HG02840 (cell line): ENCODE measurements around the gene PAFAH1B2.

ENCODE experiments used
- ATAC-seq: cut with Tn5 transposase; IDR thresholded peaks from one replicate; pipeline ENCODE4 v1.9.1; 2021; ENCODE audit warnings: mild to moderate bottlenecking, moderate library complexity, moderate number of reproducible peaks; ENCODE audit not compliant: unreplicated experiment, low FRiP score

Gene PAFAH1B2

DNA sequence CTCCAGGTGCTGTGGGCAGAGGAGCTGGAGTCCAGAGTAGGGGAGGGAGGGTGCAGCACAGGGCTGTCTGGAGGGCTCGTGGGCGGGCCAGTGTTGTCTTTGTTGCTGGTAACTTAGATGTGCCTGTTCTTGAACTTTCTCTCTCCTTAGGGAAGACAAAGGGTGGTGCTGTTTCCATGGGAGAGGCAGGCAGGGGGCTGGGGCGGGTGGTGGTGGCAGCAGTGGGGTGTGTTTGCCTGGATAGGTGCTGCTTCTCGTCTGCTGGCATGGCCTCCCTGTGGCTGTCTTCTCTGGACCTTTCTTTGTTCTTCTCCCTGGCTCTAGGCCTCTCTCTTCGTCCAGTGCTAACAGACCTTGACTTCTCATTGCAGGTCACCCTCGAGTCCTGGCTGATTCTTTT is 42.9 kb downstream of the PAFAH1B2 start:
- ATAC-seq, result no peak

DNA sequence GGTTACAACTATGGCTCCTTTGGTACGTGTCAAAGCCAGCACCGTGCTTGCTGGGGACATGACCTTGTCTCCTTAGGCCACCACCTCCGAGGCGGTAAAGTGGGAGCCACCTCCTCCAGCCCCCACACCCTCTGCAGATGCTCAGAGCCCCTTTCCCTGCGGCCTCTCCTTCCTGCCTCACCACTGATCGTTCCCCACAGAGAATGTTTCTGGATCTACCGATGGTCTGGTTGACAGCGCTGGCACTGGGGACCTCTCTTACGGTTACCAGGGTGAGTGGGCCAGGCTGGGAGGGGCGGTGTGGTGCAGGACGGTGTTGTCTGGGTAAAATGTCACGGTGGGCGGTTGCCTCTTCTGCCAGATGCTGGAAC is 43.3 kb downstream of the PAFAH1B2 start:
- ATAC-seq, result no peak

DNA sequence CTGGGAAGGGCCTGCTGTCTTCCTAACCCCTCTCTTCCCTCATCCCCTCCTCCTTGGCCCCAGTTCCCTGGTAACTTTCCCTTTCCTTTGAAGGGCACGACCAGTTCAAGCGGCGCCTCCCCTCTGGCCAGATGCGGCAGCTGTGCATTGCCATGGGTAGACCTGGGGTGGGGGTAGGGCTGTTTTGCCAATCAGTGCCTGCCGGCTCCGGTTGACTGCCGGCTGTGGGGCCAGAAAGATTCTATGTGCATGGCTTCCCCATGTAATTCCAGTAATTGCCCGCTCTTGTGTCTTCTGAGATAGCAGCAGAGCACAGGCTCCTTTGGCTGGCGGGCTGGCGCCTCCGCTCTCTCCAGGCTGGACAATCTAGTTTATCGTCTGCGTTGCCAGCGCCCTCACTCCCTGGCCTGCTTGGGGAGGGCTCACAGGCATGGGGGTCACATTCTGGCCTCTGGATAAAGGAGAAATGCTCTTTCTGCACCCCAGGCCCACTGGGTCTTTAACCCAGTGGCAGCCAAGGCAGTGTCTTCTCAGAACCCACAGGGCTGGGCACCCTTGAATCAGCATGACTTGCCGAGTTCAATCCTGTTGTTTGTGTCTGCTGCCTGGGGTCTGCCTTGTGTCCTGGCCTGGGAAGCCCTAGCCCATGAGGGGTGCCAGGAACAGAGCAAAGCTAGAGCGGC is 43.9 kb downstream of the PAFAH1B2 start:
- no peak for ATAC-seq

DNA sequence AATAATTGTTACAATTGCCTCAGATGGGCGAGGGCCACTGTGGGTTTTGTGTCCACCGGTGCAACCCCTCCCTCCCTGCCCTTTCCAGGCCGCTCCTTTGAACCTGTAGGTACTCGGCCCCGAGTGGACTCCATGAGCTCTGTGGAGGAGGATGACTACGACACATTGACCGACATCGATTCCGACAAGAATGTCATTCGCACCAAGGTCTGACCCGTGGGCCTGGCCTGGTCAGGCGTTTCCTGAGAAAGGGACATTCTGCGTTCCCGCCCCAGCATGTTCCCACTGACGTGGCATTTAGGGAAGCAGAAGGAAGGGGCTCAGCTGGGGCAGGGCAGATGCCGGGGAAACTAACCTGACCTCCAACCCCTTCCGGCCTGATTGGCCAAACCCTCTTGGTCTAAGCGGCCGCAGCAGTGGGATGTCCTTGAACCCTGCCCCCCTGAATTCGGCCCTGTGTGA is 44.6 kb downstream of the PAFAH1B2 start:
- ATAC-seq, result no peak

DNA sequence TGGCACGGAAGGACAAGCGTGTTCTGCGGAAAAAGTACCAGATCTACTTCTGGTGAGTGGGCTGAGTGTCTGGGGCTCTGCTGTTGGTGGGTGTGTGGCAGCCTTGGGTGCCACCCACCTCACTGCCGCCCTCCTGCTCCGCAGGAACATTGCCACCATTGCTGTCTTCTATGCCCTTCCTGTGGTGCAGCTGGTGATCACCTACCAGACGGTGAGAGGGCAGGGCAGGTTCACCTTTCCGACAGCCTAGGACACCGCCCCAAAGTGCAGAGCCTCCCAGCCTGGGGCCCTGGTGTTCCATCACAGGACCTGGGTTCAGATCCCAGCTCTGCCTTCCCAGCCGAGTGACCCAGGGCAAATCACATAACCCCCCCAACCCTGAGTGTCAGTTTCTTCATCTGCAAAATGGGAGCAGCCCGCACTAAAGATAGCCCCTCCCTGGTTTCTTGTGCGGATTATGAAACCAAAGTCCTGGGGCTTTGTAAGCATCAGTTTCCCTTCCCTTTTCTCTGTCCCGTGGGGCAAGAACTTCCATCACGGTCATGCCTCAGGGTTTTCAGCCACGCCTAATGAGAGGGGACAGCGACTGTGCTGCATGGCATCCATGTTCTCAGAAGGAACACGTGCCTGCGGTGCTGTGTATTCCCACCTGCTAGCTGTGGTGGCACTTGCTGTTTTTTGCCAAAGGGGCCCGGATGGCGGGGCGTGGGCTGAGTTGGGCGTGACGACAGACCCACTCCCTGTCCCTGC is 45.3 kb downstream of the PAFAH1B2 start:
- peak; percentile 52 for ATAC-seq

DNA sequence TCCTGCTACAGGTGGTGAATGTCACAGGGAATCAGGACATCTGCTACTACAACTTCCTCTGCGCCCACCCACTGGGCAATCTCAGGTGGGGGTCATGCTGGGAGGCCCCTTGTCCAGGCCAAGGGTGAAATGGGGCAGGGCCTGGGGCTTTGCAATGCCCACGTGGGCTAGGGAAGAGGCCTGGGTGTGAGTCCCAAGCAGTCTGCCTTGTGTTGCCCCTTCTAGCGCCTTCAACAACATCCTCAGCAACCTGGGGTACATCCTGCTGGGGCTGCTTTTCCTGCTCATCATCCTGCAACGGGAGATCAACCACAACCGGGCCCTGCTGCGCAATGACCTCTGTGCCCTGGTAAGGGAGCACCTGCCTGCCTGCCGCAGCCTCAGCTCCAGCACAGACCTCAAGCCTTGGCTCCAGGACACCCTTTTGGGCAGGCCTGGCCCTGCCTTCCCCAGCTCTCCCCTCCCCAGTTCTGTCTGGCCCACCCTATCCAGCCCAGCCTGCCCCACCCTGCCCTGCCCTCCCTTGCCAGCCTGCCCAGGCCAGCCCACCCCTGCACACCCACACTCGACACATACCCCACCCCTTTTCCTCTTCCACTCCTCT is 46.0 kb downstream of the PAFAH1B2 start:
- ATAC-seq, result no peak

DNA sequence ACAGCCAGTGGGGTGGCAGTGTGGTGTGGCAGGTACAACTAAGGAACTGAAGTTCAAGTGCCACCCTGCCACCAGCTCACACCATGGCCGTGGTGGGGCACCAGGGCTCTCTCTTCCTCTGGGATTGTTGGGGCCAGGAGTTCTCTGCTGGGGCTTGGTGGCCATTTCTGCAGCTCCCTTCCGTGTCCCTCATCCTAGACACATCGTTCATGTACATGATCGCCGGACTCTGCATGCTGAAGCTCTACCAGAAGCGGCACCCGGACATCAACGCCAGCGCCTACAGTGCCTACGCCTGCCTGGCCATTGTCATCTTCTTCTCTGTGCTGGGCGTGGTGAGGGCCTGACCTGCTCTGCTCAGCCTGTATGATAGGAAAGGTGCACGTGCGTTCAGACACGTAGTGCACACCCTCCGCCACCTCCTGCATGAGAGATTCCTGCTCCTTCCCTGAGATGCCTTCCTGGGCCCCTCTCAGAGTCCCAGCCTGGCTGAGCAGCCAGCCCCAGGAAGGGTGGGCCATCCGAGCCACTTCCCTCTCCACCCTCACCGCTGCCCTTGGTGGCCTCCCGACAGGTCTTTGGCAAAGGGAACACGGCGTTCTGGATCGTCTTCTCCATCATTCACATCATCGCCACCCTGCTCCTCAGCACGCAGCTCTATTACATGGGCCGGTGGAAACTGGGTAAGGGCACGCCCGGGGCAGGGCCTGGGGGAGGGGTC is 47.8 kb downstream of the PAFAH1B2 start:
- no peak for ATAC-seq

DNA sequence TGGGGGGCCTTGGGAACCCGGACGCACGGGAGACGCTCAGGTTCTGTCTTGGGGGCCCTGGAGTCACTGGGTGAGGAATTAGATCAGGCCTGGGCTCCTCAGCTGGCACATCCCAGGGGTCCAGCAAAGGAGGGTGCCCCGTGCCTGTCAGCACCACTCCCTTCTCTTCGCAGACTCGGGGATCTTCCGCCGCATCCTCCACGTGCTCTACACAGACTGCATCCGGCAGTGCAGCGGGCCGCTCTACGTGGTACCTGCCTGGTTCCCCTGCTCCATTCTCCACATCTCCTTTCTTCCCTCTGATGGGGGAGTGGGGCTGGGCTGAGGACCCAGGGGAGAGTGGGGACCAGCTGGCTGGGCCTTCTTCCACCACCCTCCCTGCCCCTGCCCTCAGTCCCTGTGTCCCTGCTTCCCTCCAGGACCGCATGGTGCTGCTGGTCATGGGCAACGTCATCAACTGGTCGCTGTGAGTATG is 48.4 kb downstream of the PAFAH1B2 start:
- ATAC-seq, result no peak

DNA sequence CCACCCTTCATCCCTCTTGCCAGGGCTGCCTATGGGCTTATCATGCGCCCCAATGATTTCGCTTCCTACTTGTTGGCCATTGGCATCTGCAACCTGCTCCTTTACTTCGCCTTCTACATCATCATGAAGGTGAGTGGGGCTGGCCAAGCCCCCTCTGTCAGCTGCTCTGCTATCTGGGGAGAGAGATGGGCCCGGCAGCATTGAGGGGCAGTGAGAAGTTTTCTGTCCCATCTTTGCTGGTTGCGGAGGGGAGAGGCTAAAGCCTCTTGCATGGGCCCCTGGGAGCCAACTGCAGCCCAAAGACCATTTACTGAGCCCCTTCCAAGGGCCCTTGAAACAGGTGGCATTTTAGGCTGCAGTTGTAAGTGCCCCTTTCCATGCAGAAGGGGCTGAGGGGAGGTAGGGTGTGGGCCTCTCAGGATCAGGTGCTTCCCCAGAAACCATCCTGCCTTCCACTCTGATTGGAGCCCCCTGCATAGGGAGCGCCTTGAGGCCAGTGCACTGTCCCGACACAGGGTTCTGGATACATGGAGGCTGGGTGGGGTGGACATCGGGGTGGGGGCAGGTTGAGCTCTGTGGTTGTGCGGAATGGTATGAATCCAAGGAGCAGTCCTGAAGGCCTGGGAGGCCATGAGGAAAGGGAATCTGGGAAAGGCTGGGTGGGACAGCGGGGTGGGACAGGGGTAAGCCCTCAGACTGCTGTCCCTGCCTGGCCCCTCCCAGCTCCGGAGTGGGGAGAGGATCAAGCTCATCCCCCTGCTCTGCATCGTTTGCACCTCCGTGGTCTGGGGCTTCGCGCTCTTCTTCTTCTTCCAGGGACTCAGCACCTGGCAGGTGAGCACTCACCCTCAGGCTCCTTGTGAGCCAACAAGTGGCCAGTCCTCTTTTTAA is 49.3 kb downstream of the PAFAH1B2 start:
- ATAC-seq, result no peak

DNA sequence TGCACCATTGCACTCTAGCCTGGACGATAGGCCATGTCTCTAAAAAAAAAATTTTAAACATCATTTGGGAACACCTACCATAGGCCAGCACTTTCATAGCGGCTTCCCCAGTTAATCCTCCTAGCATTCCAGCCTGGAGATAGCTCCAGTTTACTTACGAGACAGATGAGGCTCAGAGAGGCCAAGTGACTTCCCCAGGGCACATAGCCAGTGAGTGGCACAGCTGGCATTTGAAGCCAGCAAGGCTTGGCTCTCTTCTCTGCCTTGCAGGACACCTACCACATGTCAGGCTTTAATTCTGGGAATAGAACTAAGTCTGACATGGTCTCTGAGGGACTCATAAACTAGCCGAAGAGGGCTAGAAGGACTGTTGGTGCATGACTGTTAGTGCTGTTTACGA is 50.2 kb downstream of the PAFAH1B2 start:
- ATAC-seq, result no peak

DNA sequence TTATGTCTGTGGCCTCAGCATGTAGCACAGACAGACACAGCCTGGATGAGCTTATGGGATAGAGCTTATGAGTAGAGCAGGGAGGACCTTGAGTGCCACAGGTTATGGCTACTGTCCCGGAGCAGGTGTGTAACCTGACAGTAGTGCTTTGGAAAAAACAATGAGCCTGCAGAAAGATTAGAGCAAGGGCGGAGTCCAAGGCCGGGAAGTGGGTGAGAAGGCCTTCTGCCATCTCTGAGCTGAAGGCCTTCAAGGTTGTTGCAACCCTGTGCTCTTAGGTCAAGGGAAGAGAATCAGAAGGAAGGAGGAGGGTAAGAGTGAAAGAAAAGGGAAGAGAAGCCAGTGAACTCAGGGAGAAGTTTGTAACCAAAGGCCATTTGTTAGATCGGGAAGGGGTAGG is 51.2 kb downstream of the PAFAH1B2 start:
- ATAC-seq, result no peak

DNA sequence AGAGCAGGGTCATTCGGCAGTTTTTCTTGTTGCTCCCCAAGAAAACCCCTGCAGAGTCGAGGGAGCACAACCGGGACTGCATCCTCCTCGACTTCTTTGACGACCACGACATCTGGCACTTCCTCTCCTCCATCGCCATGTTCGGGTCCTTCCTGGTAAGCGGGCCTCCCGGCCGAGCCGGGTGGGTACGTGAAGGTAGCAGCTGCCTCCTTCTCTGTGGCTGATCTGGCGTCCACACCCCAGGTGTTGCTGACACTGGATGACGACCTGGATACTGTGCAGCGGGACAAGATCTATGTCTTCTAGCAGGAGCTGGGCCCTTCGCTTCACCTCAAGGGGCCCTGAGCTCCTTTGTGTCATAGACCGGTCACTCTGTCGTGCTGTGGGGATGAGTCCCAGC is 51.7 kb downstream of the PAFAH1B2 start:
- ATAC-seq, result no peak

DNA sequence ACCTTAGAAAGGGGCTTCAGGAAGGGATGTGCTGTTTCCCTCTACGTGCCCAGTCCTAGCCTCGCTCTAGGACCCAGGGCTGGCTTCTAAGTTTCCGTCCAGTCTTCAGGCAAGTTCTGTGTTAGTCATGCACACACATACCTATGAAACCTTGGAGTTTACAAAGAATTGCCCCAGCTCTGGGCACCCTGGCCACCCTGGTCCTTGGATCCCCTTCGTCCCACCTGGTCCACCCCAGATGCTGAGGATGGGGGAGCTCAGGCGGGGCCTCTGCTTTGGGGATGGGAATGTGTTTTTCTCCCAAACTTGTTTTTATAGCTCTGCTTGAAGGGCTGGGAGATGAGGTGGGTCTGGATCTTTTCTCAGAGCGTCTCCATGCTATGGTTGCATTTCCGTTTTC is 52.9 kb downstream of the PAFAH1B2 start:
- no peak for ATAC-seq

DNA sequence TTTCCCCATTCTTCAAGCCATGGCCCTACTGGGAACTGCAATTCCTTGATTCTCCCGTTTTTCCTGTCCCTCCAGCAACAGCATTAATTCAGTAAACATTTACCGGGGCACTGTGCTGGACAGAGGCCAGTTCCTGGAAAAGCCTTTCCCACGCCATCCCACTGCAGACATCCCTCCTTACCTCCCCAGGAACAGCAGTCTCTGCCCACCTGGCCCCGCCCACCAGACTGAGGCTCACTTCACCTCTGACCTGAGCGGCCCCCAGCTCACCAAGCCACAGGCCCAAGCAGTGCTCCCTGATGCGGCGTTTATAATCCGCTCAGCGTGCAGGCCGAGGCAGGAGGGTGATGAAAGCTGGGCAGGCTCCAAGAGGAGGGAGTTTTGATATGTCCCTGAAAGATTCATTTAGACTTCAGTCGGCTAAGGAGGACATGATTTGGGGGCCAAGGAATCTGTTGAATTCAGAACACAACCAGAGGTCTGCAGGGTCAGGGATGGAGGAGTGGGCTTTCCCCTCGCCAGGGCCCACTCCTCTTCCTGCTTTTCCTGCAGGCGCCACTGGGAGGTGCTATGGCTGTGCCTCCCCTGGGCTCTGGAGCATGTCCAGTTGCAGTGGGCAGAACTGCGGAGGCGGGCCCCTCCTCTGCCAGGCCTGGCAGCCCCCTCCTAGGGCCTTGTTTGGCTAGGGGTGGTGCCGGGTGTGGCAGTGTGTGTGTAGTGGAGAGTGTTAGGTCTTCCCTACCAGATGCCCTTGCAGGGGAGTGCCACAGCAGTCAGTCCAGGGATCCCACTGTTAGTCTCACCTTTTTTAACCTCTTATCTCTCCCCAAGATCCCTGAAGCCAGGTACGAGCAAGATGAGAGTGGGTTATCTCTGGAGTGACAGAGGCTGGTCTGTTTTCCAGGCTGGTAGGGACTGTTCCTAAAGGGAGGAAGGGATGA is 53.7 kb downstream of the PAFAH1B2 start:
- no peak for ATAC-seq

DNA sequence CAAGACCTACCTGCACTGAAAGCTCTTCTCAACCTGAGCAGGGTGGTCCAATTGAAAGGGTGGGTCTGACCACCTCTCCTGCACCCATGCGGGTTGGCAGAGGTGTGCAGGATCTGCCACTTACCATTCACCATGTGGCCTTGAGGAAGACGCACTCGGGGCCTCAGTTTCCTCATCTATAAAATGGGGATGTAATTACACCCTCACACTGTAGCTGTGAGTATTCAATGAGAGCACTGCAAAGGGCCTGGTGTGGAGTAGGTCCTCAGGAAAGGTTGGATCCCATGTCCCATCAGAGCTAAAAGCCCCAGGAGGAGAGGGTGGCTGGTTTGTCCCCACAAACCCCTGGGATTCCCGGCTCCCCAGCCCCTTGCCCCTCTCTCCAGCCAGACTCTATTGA is 54.5 kb downstream of the PAFAH1B2 start:
- no peak for ATAC-seq

DNA sequence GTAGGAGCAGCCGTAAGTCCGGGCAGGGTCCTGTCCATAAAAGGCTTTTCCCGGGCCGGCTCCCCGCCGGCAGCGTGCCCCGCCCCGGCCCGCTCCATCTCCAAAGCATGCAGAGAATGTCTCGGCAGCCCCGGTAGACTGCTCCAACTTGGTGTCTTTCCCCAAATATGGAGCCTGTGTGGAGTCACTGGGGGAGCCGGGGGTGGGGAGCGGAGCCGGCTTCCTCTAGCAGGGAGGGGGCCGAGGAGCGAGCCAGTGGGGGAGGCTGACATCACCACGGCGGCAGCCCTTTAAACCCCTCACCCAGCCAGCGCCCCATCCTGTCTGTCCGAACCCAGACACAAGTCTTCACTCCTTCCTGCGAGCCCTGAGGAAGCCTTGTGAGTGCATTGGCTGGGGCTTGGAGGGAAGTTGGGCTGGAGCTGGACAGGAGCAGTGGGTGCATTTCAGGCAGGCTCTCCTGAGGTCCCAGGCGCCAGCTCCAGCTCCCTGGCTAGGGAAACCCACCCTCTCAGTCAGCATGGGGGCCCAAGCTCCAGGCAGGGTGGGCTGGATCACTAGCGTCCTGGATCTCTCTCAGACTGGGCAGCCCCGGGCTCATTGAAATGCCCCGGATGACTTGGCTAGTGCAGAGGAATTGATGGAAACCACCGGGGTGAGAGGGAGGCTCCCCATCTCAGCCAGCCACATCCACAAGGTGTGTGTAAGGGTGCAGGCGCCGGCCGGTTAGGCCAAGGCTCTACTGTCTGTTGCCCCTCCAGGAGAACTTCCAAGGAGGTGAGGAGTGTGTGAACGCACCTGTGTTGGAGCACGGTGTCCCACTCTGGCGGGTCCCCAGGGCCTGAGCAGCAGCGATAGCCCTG is 55.2 kb downstream of the PAFAH1B2 start, which contains the start of gene TAGLN:
TSS of gene TAGLN (plus strand) at position 318 of the 863 bp plus-strand sequence. CDS start 3,644 bp downstream, outside the sequence.
- no peak for ATAC-seq

DNA sequence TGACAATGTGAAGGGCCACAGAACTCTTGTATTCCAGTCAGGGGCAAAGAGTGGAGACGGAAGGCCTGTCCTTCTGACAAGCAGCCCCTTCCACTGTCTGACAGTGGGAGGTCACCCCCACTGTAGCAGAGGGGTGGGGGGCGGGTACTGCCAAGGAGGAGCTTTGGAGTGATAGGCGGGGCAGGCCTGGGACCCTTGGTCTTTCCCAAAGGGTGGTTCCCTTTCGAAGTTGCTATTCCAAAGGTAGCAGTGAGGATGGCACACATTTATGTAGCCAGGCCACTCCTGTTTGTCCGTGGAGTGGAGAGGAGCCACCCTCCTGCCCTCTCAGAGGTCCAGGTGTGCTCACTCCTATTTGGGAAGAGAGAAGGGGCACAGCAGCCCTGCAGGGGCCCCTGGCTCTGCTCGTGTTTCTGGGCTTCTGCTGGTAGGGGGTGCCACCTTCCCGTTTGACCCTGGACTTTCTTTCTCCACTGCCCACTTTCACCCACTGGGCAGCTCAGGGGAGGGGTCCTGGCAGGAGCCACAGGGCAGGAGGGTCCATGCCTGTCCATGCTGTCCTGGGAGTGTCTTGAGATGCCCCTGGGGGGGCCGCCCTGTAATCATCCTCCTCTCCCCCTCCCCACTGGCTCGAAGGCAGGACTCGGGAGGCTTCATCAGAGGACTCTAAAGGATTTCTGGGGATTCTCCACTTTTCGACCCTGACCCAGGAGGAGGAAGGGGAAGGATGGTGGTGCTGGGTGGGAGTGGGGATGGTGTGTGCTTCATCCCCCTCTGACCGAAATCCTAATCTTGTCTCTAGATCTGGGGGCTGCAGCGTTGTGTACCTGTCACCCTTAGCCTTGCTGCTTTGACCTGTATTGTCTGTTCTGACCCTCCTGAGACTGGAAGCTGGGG is 56.1 kb downstream of the PAFAH1B2 start:
- no peak for ATAC-seq
